GM19035 (cell line): ENCODE data around the gene C17orf75.

Experiments
- ATAC-seq: cut with Tn5 transposase; IDR thresholded peaks from one replicate; pipeline ENCODE4 v1.9.1; 2021; ENCODE audit not compliant: unreplicated experiment

C17orf75 gene

DNA sequence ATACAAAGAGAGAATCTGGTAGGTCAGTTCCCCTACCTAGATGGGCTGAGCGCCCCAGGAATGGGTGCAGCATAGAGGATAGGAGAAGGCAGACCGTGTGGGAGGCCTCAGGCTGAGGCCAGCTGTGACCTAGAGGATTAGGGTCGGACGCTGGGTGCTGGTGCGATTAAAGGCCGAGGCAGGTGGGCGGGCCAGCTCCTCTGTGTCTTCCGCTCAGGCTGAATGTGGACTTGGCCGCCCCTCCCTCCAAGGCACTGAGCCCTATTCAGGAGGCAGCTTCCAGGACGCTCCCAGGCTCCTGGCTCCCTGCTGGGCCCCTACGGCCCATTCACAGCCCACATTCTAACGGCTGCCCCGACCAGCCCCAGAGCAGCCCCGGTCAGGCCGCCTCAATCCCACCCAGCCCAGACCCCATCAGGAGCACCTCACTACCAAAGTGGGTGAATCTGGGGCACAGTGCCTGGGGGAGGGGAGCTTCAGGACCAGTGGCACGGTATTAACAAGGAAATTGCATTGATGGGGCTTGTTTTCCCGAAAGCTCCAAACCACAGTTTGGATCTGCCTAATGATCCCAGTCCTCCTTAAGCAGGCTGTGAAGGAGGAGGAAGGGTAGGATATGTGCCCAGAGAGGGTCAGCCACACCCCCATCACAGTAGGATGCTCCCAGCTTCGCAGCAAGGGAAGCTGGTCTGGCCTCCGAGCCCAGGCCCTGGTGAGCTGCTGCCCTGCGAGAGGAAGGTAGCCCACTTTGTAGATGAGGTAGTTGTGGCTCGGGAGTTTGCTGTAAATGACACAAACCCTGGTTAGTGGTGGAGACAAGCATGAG is 61.9 kb downstream of the C17orf75 start:
- no peak for ATAC-seq

- no peak for ATAC-seq
Observed at GRCh38 chr17:32278815-32279214, 63.2 kb downstream of the C17orf75 start.
